ENCODE measurements around the gene VPS16. TPM values are rescaled to one million over a fixed set of nuclear protein-coding genes. Genes with fewer than 3 reads are reported as not detected.

VPS16 gene
- total and polyA plus RNA-seq, 2 of the 8 experiments (the other 6 are each of a cell fraction or from before 2014, with no cell fraction given) = 23.8 to 25.9 TPM

GRCh38 chr20:2800521-2801285 is 39.8 kb upstream of the VPS16 start, which contains the start of gene CPXM1:
TSS of gene CPXM1 (minus strand) at chr20:2800627. CDS start at chr20:2800572, 55 bp downstream.
- H3K27ac ChIP-seq (ENCODE audit: low read depth, low read length) = no peak within 1 kb of the TSS
- 2% methylated on average over 17 of the region's 52 CpGs; no CpG with 5 or more reads in 1 of the 2 experiments for WGBS, 2 experiments (ENCODE audit: extremely low coverage in 1 of 2, insufficient coverage in 1 of 2, insufficient read length in 1 of 2, insufficient replicate concordance in 2 of 2, low coverage in 1 of 2, low lambda C conversion rate in 2 of 2, missing lambda C conversion rate in 1 of 2)
- TF ChIP-seq, protein P1, sequence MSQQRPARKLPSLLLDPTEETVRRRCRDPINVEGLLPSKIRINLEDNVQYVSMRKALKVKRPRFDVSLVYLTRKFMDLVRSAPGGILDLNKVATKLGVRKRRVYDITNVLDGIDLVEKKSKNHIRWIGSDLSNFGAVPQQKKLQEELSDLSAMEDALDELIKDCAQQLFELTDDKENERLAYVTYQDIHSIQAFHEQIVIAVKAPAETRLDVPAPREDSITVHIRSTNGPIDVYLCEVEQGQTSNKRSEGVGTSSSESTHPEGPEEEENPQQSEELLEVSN (IDR thresholded peaks at IDR 0.05) = no peak
- TF ChIP-seq GABPA (IDR thresholded peaks at IDR 0.05; ENCODE audit: borderline replicate concordance, insufficient read depth, low read length) (peak; percentile 50; the same call in 1 of the 2 replicates), TAF1 (IDR thresholded peaks at IDR 0.05; ENCODE audit: low read depth, low read length) (0 out of 2 replicates have a peak, but pooled peaks have one; percentile 25), TBP (IDR thresholded peaks at IDR 0.05; ENCODE audit: low read depth, low read length) (0 out of 2 replicates have a peak, but pooled peaks have one; percentile 48), GTF2F1 (IDR thresholded peaks at IDR 0.05; ENCODE audit: borderline replicate concordance, low read depth, low read length) (no peak), CTCF (IDR thresholded peaks at IDR 0.05; ENCODE audit: control extremely low read depth in 1 of 3, insufficient read depth in 1 of 3, low read depth in 1 of 3, low read length in 3 of 3) (peak in 1 of 3 experiments; percentile 20; a peak in 1 of 4 replicates)

More at GRCh38 chr20:2800521-2801285, 39.8 kb upstream of the VPS16 start, which contains the start of gene CPXM1:
- Histone ChIP-seq H2BK120ac (replicated peaks; ENCODE audit: low read depth, low read length) (peak within 1 kb of the TSS; percentile 88), H2BK15ac (ENCODE audit: low read length) (peak within 1 kb of the TSS; percentile 81), H4K5ac (ENCODE audit: insufficient read length, low read depth, low read length) (peak within 1 kb of the TSS; percentile 87), H3K27me3 (replicated peaks in 1 of 4; ENCODE audit: control insufficient read depth in 3 of 4, extremely low read depth in 1 of 4, insufficient read depth in 3 of 4, low read length in 3 of 4) (peaks cover 30 to 49% (median 47%) of the 10 kb centered on the region in 4 experiments), H3K4ac (replicated peaks; ENCODE audit: insufficient read length, low read depth, low read length) (peak within 1 kb of the TSS; percentile 100), H3K23me2 (ENCODE audit: low read depth, low read length) (peaks cover 17% of the 10 kb centered on the region), H2AK5ac (ENCODE audit: low read depth, low read length) (peak within 1 kb of the TSS; percentile 68; the same call in 1 of the 2 replicates), H3K56ac (replicated peaks; ENCODE audit: insufficient read length, low read depth, low read length) (peak within 1 kb of the TSS; percentile 87), H3K79me1 (ENCODE audit: low read depth, low read length) (no peaks in the 10 kb centered on the region; the same call in 1 of the 2 replicates), H3K79me2 (ENCODE audit: control insufficient read depth in 1 of 2, insufficient read depth in 2 of 2, low read length in 2 of 2) (no peaks in the 10 kb centered on the region), H3K4me2 (ENCODE audit: insufficient read depth in 1 of 2, low read depth in 2 of 2, low read length in 2 of 2) (peak within 1 kb of the TSS; percentile 97), H3K23ac (ENCODE audit: insufficient read length) (peak within 1 kb of the TSS; percentile 97), H2BK20ac (ENCODE audit: low read length) (peak within 1 kb of the TSS; percentile 34; the same call in 1 of the 2 replicates), H4K91ac (replicated peaks; ENCODE audit: insufficient read length, low read length) (peak within 1 kb of the TSS; percentile 100), H3K9ac (replicated peaks in 1 of 4; ENCODE audit: extremely low read depth in 1 of 4, low read depth in 3 of 4, low read length in 3 of 4) (peak within 1 kb of the TSS; percentile 16 to 60 (median 39); a peak in 6 of 7 replicates), H3K4me3 (ENCODE audit: extremely low read depth in 1 of 4, insufficient read depth in 2 of 4, low read depth in 3 of 4, low read length in 4 of 4) (peak within 1 kb of the TSS; percentile 73 to 96 (median 77)), H3K36me3 (ENCODE audit: control insufficient read depth in 2 of 4, insufficient read depth in 4 of 4, low read length in 3 of 4) (peaks cover 11 to 25% (median 18%) of the 10 kb centered on the region in 4 experiments; a peak in 6 of 8 replicates), H2BK5ac (ENCODE audit: low read depth, low read length) (peak within 1 kb of the TSS; percentile 79; the same call in 1 of the 2 replicates), H4K8ac (ENCODE audit: extremely low read depth, insufficient read depth, low read length) (peak within 1 kb of the TSS; percentile 84), H4K20me1 (replicated peaks in 1 of 2; ENCODE audit: control insufficient read depth in 1 of 2, insufficient read depth in 2 of 2, low read length in 2 of 2) (peaks cover 0 to 6% of the 10 kb centered on the region in 2 experiments), H3K9me3 (ENCODE audit: insufficient read depth in 2 of 2, low read depth in 1 of 2, low read length in 1 of 2) (no peaks in the 10 kb centered on the region), H3K4me1 (replicated peaks in 1 of 4; ENCODE audit: control insufficient read depth in 3 of 4, insufficient read depth in 4 of 4, low read length in 3 of 4) (peaks cover 0 to 27% (median 12%) of the 10 kb centered on the region in 4 experiments; a peak in 6 of 7 replicates), H2AFZ (ENCODE audit: low read length) (peak within 1 kb of the TSS; percentile 95), H3K18ac (ENCODE audit: extremely low read depth, low read length) (peak within 1 kb of the TSS; percentile 93), H3K14ac (ENCODE audit: insufficient read length) (no peak within 1 kb of the TSS), H2BK12ac (ENCODE audit: low read depth, low read length) (peak within 1 kb of the TSS; percentile 85; the same call in 1 of the 2 replicates)
- ChIA-PET POLR2A (ENCODE audit: partially characterized antibody) (interaction anchor here (0.6 to 2.3 kb wide), 8 partner anchors 11 to 331 kb away, joined by 3 to 14 read pairs (median 3); no protein-coding TSS in a partner anchor), CTCF (ENCODE audit: partially characterized antibody) (interaction anchor here (0.6 to 1.8 kb wide), 15 partner anchors 10 to 277 kb away, joined by 3 to 9 read pairs (median 3); partner anchors contain the start of gene TMEM239)
- FAIRE-seq (peak; percentile 58), DNase-seq (ENCODE audit: low read depth in 1 of 2, low spot score in 2 of 2) (peak in 1 of 2 experiments; percentile 83)
